HL-60 (cell line): ENCODE measurements around the gene CFAP43.

Experiments used
- GABPA ChIP-seq: IDR thresholded peaks from 2 replicates; pipeline ENCODE4 v1.6.1; 2012; ENCODE audit warnings: low read depth
- POLR2AphosphoS5 ChIP-seq: IDR thresholded peaks from 2 replicates; pipeline ENCODE4 v1.6.1; 2012; ENCODE audit warnings: low read depth
- TF ChIP-seq, protein P1 (sequence below): IDR thresholded peaks from one replicate; pipeline ENCODE4 v1.5.1; 2011; ENCODE audit warnings: low read length, control low read depth, inconsistent platforms; ENCODE audit not compliant: insufficient read depth

DNA sequence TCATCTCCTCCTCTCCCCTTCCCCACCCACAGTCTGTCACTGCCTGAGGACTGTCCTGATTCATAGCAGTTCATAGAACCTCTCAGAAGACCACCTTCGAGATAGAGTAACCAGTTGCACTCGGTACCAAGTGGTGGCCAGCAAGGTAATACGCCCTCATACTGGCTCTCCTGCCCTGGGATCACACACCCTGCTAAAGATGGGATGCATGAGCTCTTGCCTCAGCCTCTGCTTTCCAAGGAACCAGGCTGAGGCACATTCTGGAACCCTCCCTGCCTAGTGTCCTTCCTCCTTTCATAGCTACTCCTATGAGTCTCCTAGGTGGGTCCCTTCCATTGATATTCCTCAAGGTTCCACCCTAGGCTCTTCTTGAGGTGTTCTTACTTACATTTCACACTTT is 15.5 kb downstream of the CFAP43 start:
- TF ChIP-seq, protein P1, sequence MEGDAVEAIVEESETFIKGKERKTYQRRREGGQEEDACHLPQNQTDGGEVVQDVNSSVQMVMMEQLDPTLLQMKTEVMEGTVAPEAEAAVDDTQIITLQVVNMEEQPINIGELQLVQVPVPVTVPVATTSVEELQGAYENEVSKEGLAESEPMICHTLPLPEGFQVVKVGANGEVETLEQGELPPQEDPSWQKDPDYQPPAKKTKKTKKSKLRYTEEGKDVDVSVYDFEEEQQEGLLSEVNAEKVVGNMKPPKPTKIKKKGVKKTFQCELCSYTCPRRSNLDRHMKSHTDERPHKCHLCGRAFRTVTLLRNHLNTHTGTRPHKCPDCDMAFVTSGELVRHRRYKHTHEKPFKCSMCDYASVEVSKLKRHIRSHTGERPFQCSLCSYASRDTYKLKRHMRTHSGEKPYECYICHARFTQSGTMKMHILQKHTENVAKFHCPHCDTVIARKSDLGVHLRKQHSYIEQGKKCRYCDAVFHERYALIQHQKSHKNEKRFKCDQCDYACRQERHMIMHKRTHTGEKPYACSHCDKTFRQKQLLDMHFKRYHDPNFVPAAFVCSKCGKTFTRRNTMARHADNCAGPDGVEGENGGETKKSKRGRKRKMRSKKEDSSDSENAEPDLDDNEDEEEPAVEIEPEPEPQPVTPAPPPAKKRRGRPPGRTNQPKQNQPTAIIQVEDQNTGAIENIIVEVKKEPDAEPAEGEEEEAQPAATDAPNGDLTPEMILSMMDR: no peak
- TF ChIP-seq GABPA (no peak), POLR2AphosphoS5 (no peak)
